Measurements from ENCODE around the gene WRNIP1.

The WRNIP1 gene

DNA sequence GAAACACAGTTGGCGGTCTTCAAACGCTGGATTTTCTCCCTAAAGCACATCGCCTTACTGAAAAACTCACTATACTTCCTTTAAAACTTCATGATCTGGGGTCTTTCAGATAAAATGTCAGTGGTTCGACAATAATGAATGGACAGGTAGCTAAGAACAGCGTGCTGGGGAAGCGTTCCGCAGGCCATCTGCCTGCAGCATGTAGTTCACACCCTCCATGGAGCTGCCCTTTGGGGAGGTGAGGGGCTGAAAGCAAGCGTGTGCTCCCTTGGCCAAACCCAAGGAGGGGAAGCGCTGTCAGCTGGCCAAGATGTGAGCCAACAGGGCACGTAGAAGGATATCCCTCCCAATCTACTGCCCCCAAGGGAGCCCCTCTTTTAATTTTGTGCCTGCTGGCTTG, 35.3 kb upstream of the WRNIP1 start (continued):
- TF ChIP-seq TCF4 (CRISPR knock-in tag; IDR thresholded peaks at IDR 0.05; ENCODE audit: borderline replicate concordance), result no peak
- no peak for TF ChIP-seq ZNF70 (CRISPR knock-in tag; IDR thresholded peaks at IDR 0.05)
- TF ChIP-seq ZNF565 (CRISPR knock-in tag; conservative IDR thresholded peaks at IDR 0.05; ENCODE audit: low read depth), result no peak

DNA sequence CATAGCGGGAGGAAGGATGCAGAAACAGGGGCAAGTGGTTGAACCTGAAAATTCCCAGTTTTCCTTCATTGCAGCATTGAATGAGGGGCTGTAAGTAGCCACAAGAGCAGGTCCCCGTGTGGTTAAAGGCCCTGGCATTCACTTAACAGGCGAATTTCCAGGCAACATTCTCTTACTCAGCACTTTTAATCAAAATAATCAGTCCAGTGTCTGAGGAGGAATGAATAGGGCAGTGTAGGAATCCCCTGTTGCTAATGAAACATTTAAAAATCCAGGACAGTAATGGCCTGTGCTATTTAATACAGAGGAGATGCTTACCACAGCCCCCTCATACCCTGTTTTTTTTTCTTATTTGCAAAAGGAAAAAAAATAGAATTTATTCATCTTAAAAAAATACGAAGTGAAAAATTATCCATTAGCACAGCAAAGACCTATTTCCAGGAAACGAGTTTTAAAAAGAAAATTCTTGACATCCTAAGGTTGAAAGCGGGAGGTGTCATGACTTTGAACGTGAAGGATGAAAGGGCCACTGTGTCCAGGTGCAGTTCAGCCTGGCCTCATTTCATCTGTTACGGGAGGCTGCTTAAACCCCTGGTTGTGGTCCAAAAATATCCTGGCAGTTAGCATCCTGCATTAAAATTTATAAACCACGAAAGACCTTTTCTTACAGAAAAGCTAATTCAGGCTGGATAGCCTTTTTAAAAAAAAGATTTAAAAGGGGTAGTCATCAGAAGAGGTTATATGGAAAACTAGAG, 34.7 kb upstream of the WRNIP1 start:
- no peak for ATAC-seq
- TF ChIP-seq ZNF565 (CRISPR knock-in tag; conservative IDR thresholded peaks at IDR 0.05; ENCODE audit: low read depth), result no peak
- no peak for TF ChIP-seq PPARA (CRISPR knock-in tag; IDR thresholded peaks at IDR 0.05; ENCODE audit: borderline replicate concordance)
- TF ChIP-seq ESRRG (CRISPR knock-in tag; IDR thresholded peaks at IDR 0.05), result no peak
- TF ChIP-seq, protein P1, sequence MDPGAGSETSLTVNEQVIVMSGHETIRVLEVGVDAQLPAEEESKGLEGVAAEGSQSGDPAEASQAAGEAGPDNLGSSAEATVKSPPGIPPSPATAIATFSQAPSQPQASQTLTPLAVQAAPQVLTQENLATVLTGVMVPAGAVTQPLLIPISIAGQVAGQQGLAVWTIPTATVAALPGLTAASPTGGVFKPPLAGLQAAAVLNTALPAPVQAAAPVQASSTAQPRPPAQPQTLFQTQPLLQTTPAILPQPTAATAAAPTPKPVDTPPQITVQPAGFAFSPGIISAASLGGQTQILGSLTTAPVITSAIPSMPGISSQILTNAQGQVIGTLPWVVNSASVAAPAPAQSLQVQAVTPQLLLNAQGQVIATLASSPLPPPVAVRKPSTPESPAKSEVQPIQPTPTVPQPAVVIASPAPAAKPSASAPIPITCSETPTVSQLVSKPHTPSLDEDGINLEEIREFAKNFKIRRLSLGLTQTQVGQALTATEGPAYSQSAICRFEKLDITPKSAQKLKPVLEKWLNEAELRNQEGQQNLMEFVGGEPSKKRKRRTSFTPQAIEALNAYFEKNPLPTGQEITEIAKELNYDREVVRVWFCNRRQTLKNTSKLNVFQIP (CRISPR knock-in tag; IDR thresholded peaks at IDR 0.05; ENCODE audit: borderline replicate concordance, low read depth), result no peak
- TF ChIP-seq OSR1 (CRISPR knock-in tag; IDR thresholded peaks at IDR 0.05), result no peak

DNA sequence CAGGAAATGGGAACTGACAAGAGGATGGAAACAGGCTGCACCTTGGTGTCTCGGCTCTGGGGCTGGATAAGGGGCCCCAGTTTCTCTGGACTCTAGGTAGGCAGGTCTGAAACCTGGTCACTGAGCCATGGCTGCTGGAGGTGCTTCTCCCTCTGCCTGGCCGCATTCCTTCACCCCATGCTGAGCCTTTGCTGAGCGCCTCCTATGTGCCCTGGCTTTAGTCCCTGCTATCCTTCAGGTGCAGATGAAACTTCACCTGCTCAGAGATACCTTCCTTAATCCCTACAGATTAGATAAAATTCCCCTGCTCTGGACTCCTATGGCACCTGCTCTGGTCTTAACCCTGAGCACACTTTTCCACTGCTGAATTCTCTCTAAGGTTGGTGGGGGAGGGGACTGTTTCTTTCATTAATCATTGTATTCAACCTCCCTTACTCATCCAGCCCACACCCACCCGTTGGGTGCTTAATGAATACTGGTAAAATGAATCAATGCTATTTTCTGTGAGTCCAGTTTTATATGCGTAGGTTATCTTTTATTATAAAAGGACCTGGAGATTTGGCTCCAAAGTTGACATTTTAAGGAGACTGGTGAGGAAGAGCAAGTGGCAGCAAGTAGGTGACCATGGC, 33.8 kb upstream of the WRNIP1 start:
- no peak for TF ChIP-seq ARNTL (CRISPR knock-in tag; IDR thresholded peaks at IDR 0.05; ENCODE audit: borderline replicate concordance, low read depth)
- TF ChIP-seq, protein P2, sequence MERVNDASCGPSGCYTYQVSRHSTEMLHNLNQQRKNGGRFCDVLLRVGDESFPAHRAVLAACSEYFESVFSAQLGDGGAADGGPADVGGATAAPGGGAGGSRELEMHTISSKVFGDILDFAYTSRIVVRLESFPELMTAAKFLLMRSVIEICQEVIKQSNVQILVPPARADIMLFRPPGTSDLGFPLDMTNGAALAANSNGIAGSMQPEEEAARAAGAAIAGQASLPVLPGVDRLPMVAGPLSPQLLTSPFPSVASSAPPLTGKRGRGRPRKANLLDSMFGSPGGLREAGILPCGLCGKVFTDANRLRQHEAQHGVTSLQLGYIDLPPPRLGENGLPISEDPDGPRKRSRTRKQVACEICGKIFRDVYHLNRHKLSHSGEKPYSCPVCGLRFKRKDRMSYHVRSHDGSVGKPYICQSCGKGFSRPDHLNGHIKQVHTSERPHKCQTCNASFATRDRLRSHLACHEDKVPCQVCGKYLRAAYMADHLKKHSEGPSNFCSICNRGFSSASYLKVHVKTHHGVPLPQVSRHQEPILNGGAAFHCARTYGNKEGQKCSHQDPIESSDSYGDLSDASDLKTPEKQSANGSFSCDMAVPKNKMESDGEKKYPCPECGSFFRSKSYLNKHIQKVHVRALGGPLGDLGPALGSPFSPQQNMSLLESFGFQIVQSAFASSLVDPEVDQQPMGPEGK (CRISPR knock-in tag; IDR thresholded peaks at IDR 0.05; ENCODE audit: borderline replicate concordance), result no peak
- TF ChIP-seq, protein P1 (CRISPR knock-in tag; IDR thresholded peaks at IDR 0.05; ENCODE audit: borderline replicate concordance, low read depth), result no peak
- no peak for TF ChIP-seq ZNF70 (CRISPR knock-in tag; IDR thresholded peaks at IDR 0.05)
- TF ChIP-seq, protein P3, sequence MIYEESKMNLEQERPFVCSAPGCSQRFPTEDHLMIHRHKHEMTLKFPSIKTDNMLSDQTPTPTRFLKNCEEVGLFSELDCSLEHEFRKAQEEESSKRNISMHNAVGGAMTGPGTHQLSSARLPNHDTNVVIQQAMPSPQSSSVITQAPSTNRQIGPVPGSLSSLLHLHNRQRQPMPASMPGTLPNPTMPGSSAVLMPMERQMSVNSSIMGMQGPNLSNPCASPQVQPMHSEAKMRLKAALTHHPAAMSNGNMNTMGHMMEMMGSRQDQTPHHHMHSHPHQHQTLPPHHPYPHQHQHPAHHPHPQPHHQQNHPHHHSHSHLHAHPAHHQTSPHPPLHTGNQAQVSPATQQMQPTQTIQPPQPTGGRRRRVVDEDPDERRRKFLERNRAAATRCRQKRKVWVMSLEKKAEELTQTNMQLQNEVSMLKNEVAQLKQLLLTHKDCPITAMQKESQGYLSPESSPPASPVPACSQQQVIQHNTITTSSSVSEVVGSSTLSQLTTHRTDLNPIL (CRISPR knock-in tag; IDR thresholded peaks at IDR 0.05; ENCODE audit: low read depth), result no peak
- no peak for TF ChIP-seq PPARA (CRISPR knock-in tag; IDR thresholded peaks at IDR 0.05; ENCODE audit: borderline replicate concordance)
- TF ChIP-seq SNAI2 (CRISPR knock-in tag; IDR thresholded peaks at IDR 0.05), result no peak
- TF ChIP-seq TCF4 (CRISPR knock-in tag; IDR thresholded peaks at IDR 0.05; ENCODE audit: borderline replicate concordance), result no peak
- TF ChIP-seq, protein P4, sequence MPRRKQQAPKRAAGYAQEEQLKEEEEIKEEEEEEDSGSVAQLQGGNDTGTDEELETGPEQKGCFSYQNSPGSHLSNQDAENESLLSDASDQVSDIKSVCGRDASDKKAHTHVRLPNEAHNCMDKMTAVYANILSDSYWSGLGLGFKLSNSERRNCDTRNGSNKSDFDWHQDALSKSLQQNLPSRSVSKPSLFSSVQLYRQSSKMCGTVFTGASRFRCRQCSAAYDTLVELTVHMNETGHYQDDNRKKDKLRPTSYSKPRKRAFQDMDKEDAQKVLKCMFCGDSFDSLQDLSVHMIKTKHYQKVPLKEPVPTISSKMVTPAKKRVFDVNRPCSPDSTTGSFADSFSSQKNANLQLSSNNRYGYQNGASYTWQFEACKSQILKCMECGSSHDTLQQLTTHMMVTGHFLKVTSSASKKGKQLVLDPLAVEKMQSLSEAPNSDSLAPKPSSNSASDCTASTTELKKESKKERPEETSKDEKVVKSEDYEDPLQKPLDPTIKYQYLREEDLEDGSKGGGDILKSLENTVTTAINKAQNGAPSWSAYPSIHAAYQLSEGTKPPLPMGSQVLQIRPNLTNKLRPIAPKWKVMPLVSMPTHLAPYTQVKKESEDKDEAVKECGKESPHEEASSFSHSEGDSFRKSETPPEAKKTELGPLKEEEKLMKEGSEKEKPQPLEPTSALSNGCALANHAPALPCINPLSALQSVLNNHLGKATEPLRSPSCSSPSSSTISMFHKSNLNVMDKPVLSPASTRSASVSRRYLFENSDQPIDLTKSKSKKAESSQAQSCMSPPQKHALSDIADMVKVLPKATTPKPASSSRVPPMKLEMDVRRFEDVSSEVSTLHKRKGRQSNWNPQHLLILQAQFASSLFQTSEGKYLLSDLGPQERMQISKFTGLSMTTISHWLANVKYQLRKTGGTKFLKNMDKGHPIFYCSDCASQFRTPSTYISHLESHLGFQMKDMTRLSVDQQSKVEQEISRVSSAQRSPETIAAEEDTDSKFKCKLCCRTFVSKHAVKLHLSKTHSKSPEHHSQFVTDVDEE (CRISPR knock-in tag; IDR thresholded peaks at IDR 0.05), result no peak
- TF ChIP-seq CSDC2 (CRISPR knock-in tag; IDR thresholded peaks at IDR 0.05), result no peak
- no peak for TF ChIP-seq TOX (CRISPR knock-in tag; IDR thresholded peaks at IDR 0.05; ENCODE audit: borderline replicate concordance)
- TF ChIP-seq OSR1 (CRISPR knock-in tag; IDR thresholded peaks at IDR 0.05), result no peak
- TF ChIP-seq GLIS3 (CRISPR knock-in tag; IDR thresholded peaks at IDR 0.05), result no peak
- TF ChIP-seq ZFP3 (CRISPR knock-in tag; IDR thresholded peaks at IDR 0.05), result no peak
- no peak for TF ChIP-seq BACH2 (CRISPR knock-in tag; IDR thresholded peaks at IDR 0.05; ENCODE audit: borderline replicate concordance)
- no peak for TF ChIP-seq ISL1 (CRISPR knock-in tag; IDR thresholded peaks at IDR 0.05)
- TF ChIP-seq ZNF565 (CRISPR knock-in tag; conservative IDR thresholded peaks at IDR 0.05; ENCODE audit: low read depth), result no peak
- TF ChIP-seq ZC3H10 (CRISPR knock-in tag; IDR thresholded peaks at IDR 0.05), result no peak
- no peak for ATAC-seq
